Panc1 (cell line): ENCODE data around the gene EBF4.

Experiments
- CTCF ChIP-seq: fragments of 450-650 bp; IDR thresholded peaks from 2 replicates; pipeline ENCODE4 v1.5.1; 2017; ENCODE audit warnings: mild to moderate bottlenecking
- POLR2AphosphoS5 ChIP-seq: IDR thresholded peaks from 2 replicates; pipeline ENCODE4 v1.6.1; 2012; ENCODE audit warnings: mild to moderate bottlenecking, low read depth, low read length, moderate library complexity
- TCF7L2 ChIP-seq: IDR thresholded peaks from 2 replicates; pipeline ENCODE4 v1.6.1; 2011; ENCODE audit warnings: mild to moderate bottlenecking, low read depth, low read length, inconsistent platforms

DNA sequence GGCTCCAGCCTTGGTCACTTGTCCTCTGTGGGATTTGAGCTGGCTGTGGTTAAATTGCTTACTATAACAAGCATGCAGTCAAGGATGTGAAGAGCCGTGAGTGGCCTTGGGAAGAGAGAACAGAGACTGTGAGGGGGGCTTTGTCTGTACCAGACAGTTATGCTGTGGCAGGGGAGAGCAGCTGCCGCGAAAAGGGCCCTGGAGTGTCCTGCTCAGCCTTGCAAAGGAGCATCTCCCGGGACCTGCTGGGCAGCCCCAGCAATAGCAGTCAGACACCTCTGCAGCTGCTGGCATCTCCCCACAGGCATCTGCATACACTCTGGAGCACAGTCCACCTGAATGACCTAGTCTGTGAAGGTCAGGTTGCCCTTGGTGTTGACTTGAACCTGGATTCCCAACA, 6.3 kb downstream of the EBF4 start:
- no peak for TF ChIP-seq CTCF
- TF ChIP-seq POLR2AphosphoS5 = no peak
- TF ChIP-seq TCF7L2 = no peak
